ENCODE results near the gene TBX20. TPM values are rescaled to one million over a fixed set of nuclear protein-coding genes. Genes with fewer than 3 reads are reported as not detected.
A peak's percentile ranks its signal among the peaks of the same experiment; 100 is the strongest.

TBX20 gene
- total RNA-seq, 6 experiments from 2014 or later: 0.40 to 1.4 (median 0.94) TPM

GRCh38 chr7:35254496-35255442 is 869 bp upstream of the TBX20 start:
- Histone ChIP-seq H3K4me1 (peaks cover 0 to 16% (median 0%) of the 10 kb centered on the region in 4 donors), H3K36me3 (no peaks in the 10 kb centered on the region), H3K27me3 (peaks cover 8 to 41% of the 10 kb centered on the region in 2 donors), H3K9me3 (no peaks in the 10 kb centered on the region), H3K4me3 (peak overlapping the region in 2 of 3 donors; percentile 35 to 42), H3K27ac (no peak overlapping the region)
- 9% methylated on average over 32 of the region's 45 CpGs for WGBS (ENCODE audit: insufficient coverage, low coverage, low lambda C conversion rate, missing lambda C conversion rate)
- DNase-seq (no peak), ATAC-seq (no peak)
- intact Hi-C loops (cut with DNase I): no loop called here
- no peak for TF ChIP-seq POLR2A (IDR thresholded peaks at IDR 0.05)
- no peak for TF ChIP-seq CTCF (IDR thresholded peaks at IDR 0.05)

GRCh38 chr7:35253460-35253709 is 515 bp downstream of the TBX20 start:
- Histone ChIP-seq H3K4me3 (peak overlapping the region; percentile 27 to 42 (median 35)), H3K4me1 (peaks cover 0 to 16% (median 0%) of the 10 kb centered on the region in 4 donors), H3K27me3 (peaks cover 5 to 32% of the 10 kb centered on the region in 2 donors), H3K9me3 (no peaks in the 10 kb centered on the region), H3K36me3 (no peaks in the 10 kb centered on the region), H3K27ac (peak overlapping the region in 1 of 3 donors; percentile 13)
- 0% methylated on average over 7 of the region's 21 CpGs for WGBS (ENCODE audit: insufficient coverage, low coverage, low lambda C conversion rate, missing lambda C conversion rate)
- TF ChIP-seq POLR2A (IDR thresholded peaks at IDR 0.05) (no peak), CTCF (IDR thresholded peaks at IDR 0.05) (no peak)
- ATAC-seq (no peak), DNase-seq (no peak)
- intact Hi-C loops (cut with DNase I): no loop called here

- ATAC-seq: no peak
- Histone ChIP-seq H3K27ac (peak overlapping the region in 1 of 3 donors; percentile 13), H3K27me3 (peaks cover 7 to 28% of the 10 kb centered on the region in 2 donors), H3K9me3 (no peaks in the 10 kb centered on the region), H3K4me3 (peak overlapping the region; percentile 27 to 42 (median 35)), H3K4me1 (peaks cover 0 to 14% (median 0%) of the 10 kb centered on the region in 4 donors), H3K36me3 (no peaks in the 10 kb centered on the region)
- DNase-seq: no peak
- WGBS (ENCODE audit: insufficient coverage, low coverage, low lambda C conversion rate, missing lambda C conversion rate): 3% methylated on average over 16 of the region's 16 CpGs
- TF ChIP-seq POLR2A (IDR thresholded peaks at IDR 0.05): no peak
- TF ChIP-seq CTCF (IDR thresholded peaks at IDR 0.05): no peak
- intact Hi-C loops (cut with DNase I): no loop called here
These were observed 1.1 kb downstream of the TBX20 start for GRCh38 chr7:35252612-35253459.

GRCh38 chr7:35251606-35252310 is 2.1 kb downstream of the TBX20 start:
- ATAC-seq: no peak
- intact Hi-C loops (cut with DNase I): no loop called here
- H3K27me3 ChIP-seq: peaks cover 13 to 26% of the 10 kb centered on the region in 2 donors
- no peaks in the 10 kb centered on the region for H3K36me3 ChIP-seq
- H3K4me1 ChIP-seq: peaks cover 0 to 7% (median 0%) of the 10 kb centered on the region in 4 donors
- no peak overlapping the region for H3K27ac ChIP-seq
- no peaks in the 10 kb centered on the region for H3K9me3 ChIP-seq
- TF ChIP-seq CTCF (IDR thresholded peaks at IDR 0.05) (no peak), POLR2A (IDR thresholded peaks at IDR 0.05) (no peak)
- DNase-seq: no peak
- 8% methylated on average over 5 of the region's 5 CpGs for WGBS (ENCODE audit: insufficient coverage, low coverage, low lambda C conversion rate, missing lambda C conversion rate)
- H3K4me3 ChIP-seq: no peak overlapping the region

All from right lobe of liver (tissue), 6 donors.